KMS-11 (cell line): ENCODE data around the gene ADGRG3.

ENCODE experiments used
- H2AFZ ChIP-seq: fragments of 200-600 bp; sonication (generic); 2 replicates; pipeline ENCODE4 v1.6.1; 2016; ENCODE audit warnings: antibody characterized with exemption, mixed run types, low read depth
- H3K27ac ChIP-seq: fragments of 200-600 bp; sonication (generic); 2 replicates; pipeline ENCODE4 v1.6.1; 2016; ENCODE audit warnings: mild to moderate bottlenecking, mixed run types
- H3K27me3 ChIP-seq: fragments of 200-600 bp; sonication (generic); 2 replicates; pipeline ENCODE4 v1.6.1; 2017; ENCODE audit warnings: mild to moderate bottlenecking, low read depth, mixed run types, moderate library complexity; ENCODE audit not compliant: insufficient read depth
- H3K36me3 ChIP-seq: fragments of 200-600 bp; sonication (generic); 2 replicates; pipeline ENCODE4 v1.6.1; 2017; ENCODE audit warnings: mild to moderate bottlenecking, mixed run types; ENCODE audit not compliant: insufficient read depth
- H3K4me1 ChIP-seq: fragments of 200-600 bp; sonication (generic); 2 replicates; pipeline ENCODE4 v1.6.1; 2016; ENCODE audit warnings: mild to moderate bottlenecking, low read depth, mixed run types; ENCODE audit not compliant: poor library complexity, severe bottlenecking
- H3K4me2 ChIP-seq: fragments of 200-600 bp; sonication (generic); 2 replicates; pipeline ENCODE4 v1.7.0; 2016; ENCODE audit warnings: mild to moderate bottlenecking, mixed run types
- H3K4me3 ChIP-seq: fragments of 200-600 bp; sonication (generic); IDR thresholded peaks from 2 replicates; pipeline ENCODE4 v1.6.1; 2017; ENCODE audit warnings: low read depth, low read length, mixed read lengths; ENCODE audit not compliant: insufficient read depth
- H3K79me2 ChIP-seq: fragments of 200-600 bp; sonication (generic); 2 replicates; pipeline ENCODE4 v1.6.1; 2016; ENCODE audit warnings: low read depth, mixed run types; ENCODE audit not compliant: insufficient read depth
- H3K9ac ChIP-seq: fragments of 200-600 bp; sonication (generic); 2 replicates; pipeline ENCODE4 v1.6.1; 2016; ENCODE audit warnings: mild to moderate bottlenecking, mixed run types
- H4K20me1 ChIP-seq: fragments of 200-600 bp; sonication (generic); 2 replicates; pipeline ENCODE4 v1.6.1; 2016; ENCODE audit warnings: mild to moderate bottlenecking, mixed run types; ENCODE audit not compliant: insufficient read depth
- CTCF ChIP-seq: fragments of 200-600 bp; sonication (generic); conservative IDR thresholded peaks from 2 replicates; pipeline ENCODE4 v1.6.1; 2017; ENCODE audit warnings: low read depth, mild to moderate bottlenecking, antibody characterized with exemption, low read length, moderate library complexity, mixed read lengths

ADGRG3 gene

DNA sequence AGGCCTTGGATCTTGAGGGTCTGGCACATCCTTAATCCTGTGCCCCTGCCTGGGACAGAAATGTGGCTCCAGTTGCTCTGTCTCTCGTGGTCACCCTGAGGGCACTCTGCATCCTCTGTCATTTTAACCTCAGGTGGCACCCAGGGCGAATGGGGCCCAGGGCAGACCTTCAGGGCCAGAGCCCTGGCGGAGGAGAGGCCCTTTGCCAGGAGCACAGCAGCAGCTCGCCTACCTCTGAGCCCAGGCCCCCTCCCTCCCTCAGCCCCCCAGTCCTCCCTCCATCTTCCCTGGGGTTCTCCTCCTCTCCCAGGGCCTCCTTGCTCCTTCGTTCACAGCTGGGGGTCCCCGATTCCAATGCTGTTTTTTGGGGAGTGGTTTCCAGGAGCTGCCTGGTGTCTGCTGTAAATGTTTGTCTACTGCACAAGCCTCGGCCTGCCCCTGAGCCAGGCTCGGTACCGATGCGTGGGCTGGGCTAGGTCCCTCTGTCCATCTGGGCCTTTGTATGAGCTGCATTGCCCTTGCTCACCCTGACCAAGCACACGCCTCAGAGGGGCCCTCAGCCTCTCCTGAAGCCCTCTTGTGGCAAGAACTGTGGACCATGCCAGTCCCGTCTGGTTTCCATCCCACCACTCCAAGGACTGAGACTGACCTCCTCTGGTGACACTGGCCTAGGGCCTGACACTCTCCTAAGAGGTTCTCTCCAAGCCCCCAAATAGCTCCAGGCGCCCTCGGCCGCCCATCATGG lies 4.0 kb upstream of the ADGRG3 start:
- H3K4me1 ChIP-seq = no peaks in the 10 kb centered on the region
- no peak overlapping the region for H3K4me3 ChIP-seq
- H3K27me3 ChIP-seq = no peaks in the 10 kb centered on the region
- H3K36me3 ChIP-seq = no peaks in the 10 kb centered on the region
- no peak overlapping the region for H3K9ac ChIP-seq
- H3K79me2 ChIP-seq = no peaks in the 10 kb centered on the region
- no peak for TF ChIP-seq CTCF
- no peak overlapping the region for H2AFZ ChIP-seq
- no peak overlapping the region for H3K4me2 ChIP-seq
- H3K27ac ChIP-seq = no peak overlapping the region
- no peaks in the 10 kb centered on the region for H4K20me1 ChIP-seq

DNA sequence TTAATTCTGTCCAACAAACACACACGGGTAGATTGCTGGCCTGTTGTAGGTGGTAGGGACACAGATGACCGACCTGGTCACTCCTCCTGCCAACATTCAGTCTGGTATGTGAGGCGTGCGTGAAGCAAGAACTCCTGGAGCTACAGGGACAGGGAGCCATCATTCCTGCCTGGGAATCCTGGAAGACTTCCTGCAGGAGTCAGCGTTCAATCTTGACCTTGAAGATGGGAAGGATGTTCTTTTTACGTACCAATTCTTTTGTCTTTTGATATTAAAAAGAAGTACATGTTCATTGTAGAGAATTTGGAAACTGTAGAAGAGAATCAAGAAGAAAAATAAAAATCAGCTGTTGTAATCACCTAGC lies 3.5 kb upstream of the ADGRG3 start:
- Histone ChIP-seq H4K20me1 (no peaks in the 10 kb centered on the region), H3K4me2 (no peak overlapping the region), H3K4me1 (no peaks in the 10 kb centered on the region), H2AFZ (no peak overlapping the region), H3K27ac (no peak overlapping the region), H3K79me2 (no peaks in the 10 kb centered on the region), H3K36me3 (no peaks in the 10 kb centered on the region), H3K4me3 (no peak overlapping the region), H3K9ac (no peak overlapping the region), H3K27me3 (no peaks in the 10 kb centered on the region)
- no peak for TF ChIP-seq CTCF

GRCh38 chr16:57665541-57665940 lies 2.6 kb upstream of the ADGRG3 start:
- Histone ChIP-seq H3K9ac (no peak overlapping the region), H3K27me3 (no peaks in the 10 kb centered on the region), H3K27ac (no peak overlapping the region), H2AFZ (no peak overlapping the region), H3K4me3 (no peak overlapping the region), H3K36me3 (no peaks in the 10 kb centered on the region), H3K79me2 (no peaks in the 10 kb centered on the region), H3K4me1 (no peaks in the 10 kb centered on the region), H3K4me2 (no peak overlapping the region), H4K20me1 (no peaks in the 10 kb centered on the region)
- no peak for TF ChIP-seq CTCF

- Histone ChIP-seq H3K79me2 (no peaks in the 10 kb centered on the region), H3K4me1 (no peaks in the 10 kb centered on the region), H4K20me1 (no peaks in the 10 kb centered on the region), H3K27me3 (no peaks in the 10 kb centered on the region), H3K4me2 (no peak overlapping the region), H3K4me3 (no peak overlapping the region), H2AFZ (no peak overlapping the region), H3K36me3 (no peaks in the 10 kb centered on the region), H3K27ac (no peak overlapping the region), H3K9ac (no peak overlapping the region)
- TF ChIP-seq CTCF = no peak
Measured at GRCh38 chr16:57666353-57667047, 1.6 kb upstream of the ADGRG3 start.
